IMR-90 (cell line): Measurements from ENCODE around the gene ACAP1. TPM values are rescaled to one million over a fixed set of nuclear protein-coding genes. Genes with fewer than 3 reads are reported as not detected.

Experiments used
- ATAC-seq: fragments of 200-7000 bp; cut with Tn5 transposase; 2 replicates; pipeline ENCODE4 v1.9.1; 2020; ENCODE audit warnings: low read depth, mild to moderate bottlenecking, moderate library complexity
- BruUV-seq: library from RNA; stranded (reverse); fragments of 400-500 nt; replicated peaks from 2 replicates; lab custom pipeline; 2021; lab: Mats Ljungman, UMichigan
- CTCF ChIA-PET: fragments of 300-600 bp; formaldehyde crosslinking; extraction: SDS; loops from one replicate; lab custom pipeline; 2021; ENCODE audit warnings: antibody characterized with exemption; lab: Yijun Ruan, JAX
- POLR2A ChIA-PET: fragments of 300-600 bp; sonication (Branson Sonifier 250); formaldehyde crosslinking; loops from one replicate; lab custom pipeline; 2022; ENCODE audit warnings: antibody characterized with exemption; ENCODE audit not compliant: unreplicated experiment; lab: Charles Lee
- DNase-seq: peaks from one replicate; pipeline ENCODE4 v3.0.0; 2013
- H2AFZ ChIP-seq: replicated peaks from 2 replicates; pipeline ENCODE3; 2013; ENCODE audit warnings: low read length, mild to moderate bottlenecking; ENCODE audit not compliant: poor library complexity
- H2AK5ac ChIP-seq: 2 replicates; pipeline ENCODE4 v1.6.1; 2013; ENCODE audit warnings: low read depth, low read length, inconsistent platforms
- H2AK9ac ChIP-seq: replicated peaks from 2 replicates; pipeline ENCODE3; 2013; ENCODE audit warnings: mild to moderate bottlenecking, low read depth, low read length, moderate library complexity; ENCODE audit not compliant: poor library complexity
- H2BK120ac ChIP-seq: 2 replicates; pipeline ENCODE4 v1.6.1; 2013; ENCODE audit warnings: low read depth, low read length, inconsistent platforms
- H2BK15ac ChIP-seq: 3 replicates; pipeline ENCODE4 v1.6.1; 2013; ENCODE audit warnings: low read depth, low read length, inconsistent platforms
- H2BK20ac ChIP-seq: 2 replicates; pipeline ENCODE4 v1.6.1; 2013; ENCODE audit warnings: low read depth, mild to moderate bottlenecking, inconsistent platforms, low read length, moderate library complexity
- H2BK5ac ChIP-seq: 2 replicates; pipeline ENCODE4 v1.6.1; 2013; ENCODE audit warnings: mild to moderate bottlenecking, low read depth, low read length, inconsistent platforms; ENCODE audit not compliant: poor library complexity, severe bottlenecking
- H3K14ac ChIP-seq: replicated peaks from 2 replicates; pipeline ENCODE4 v1.6.1; 2013; ENCODE audit warnings: low read depth, low read length, inconsistent platforms
- H3K18ac ChIP-seq: 2 replicates; pipeline ENCODE4 v1.6.1; 2013; ENCODE audit warnings: low read depth, low read length, control low read depth
- H3K23ac ChIP-seq: 2 replicates; pipeline ENCODE4 v1.6.1; 2013; ENCODE audit warnings: low read depth, low read length, inconsistent platforms
- H3K27ac ChIP-seq: 2 replicates; pipeline ENCODE4 v1.5.1; 2013; ENCODE audit warnings: mild to moderate bottlenecking, control low read depth, low read length; ENCODE audit not compliant: insufficient read depth
- H3K27me3 ChIP-seq: 2 replicates; pipeline ENCODE4 v1.6.1; 2013; ENCODE audit warnings: low read length; ENCODE audit not compliant: control insufficient read depth, insufficient read depth
- H3K36me3 ChIP-seq: 2 replicates; pipeline ENCODE4 v1.6.1; 2013; ENCODE audit warnings: low read length, mixed read lengths; ENCODE audit not compliant: control insufficient read depth, insufficient read depth
- H3K4ac ChIP-seq: 2 replicates; pipeline ENCODE4 v1.6.1; 2013; ENCODE audit warnings: low read depth, low read length, inconsistent platforms
- H3K4me1 ChIP-seq: 2 replicates; pipeline ENCODE4 v1.6.1; 2013; ENCODE audit warnings: low read length, mixed read lengths; ENCODE audit not compliant: control insufficient read depth, insufficient read depth
- H3K4me2 ChIP-seq: 2 replicates; pipeline ENCODE4 v1.6.1; 2013; ENCODE audit warnings: low read depth, mild to moderate bottlenecking, control low read depth, low read length, moderate library complexity
- H3K4me3 ChIP-seq: 2 replicates; pipeline ENCODE4 v1.5.1; 2013; ENCODE audit warnings: low read depth, mild to moderate bottlenecking, control low read depth, low read length, moderate library complexity; ENCODE audit not compliant: insufficient read depth
- H3K56ac ChIP-seq: 2 replicates; pipeline ENCODE4 v1.6.1; 2013; ENCODE audit warnings: low read length, inconsistent platforms; ENCODE audit not compliant: insufficient read depth; ENCODE audit errors: extremely low read depth
- H3K79me1 ChIP-seq, 2 experiments: 2 replicates each; pipeline ENCODE4 v1.6.1; 2013; ENCODE audit warnings: low read length in 2 of 2, inconsistent platforms in 1 of 2, low read depth in 1 of 2
- H3K9ac ChIP-seq: 2 replicates; pipeline ENCODE4 v1.6.1; 2013; ENCODE audit warnings: low read depth, low read length, control low read depth
- H3K9me1 ChIP-seq: 2 replicates; pipeline ENCODE4 v1.6.1; 2013; ENCODE audit warnings: low read length, inconsistent platforms; ENCODE audit not compliant: insufficient read depth
- H3K9me3 ChIP-seq: 2 replicates; pipeline ENCODE4 v1.6.1; 2013; ENCODE audit warnings: low read length; ENCODE audit not compliant: control insufficient read depth, insufficient read depth
- H4K20me1 ChIP-seq: 2 replicates; pipeline ENCODE4 v1.6.1; 2013; ENCODE audit warnings: low read length, inconsistent platforms; ENCODE audit not compliant: insufficient read depth
- H4K5ac ChIP-seq: 2 replicates; pipeline ENCODE4 v1.6.1; 2013; ENCODE audit warnings: mild to moderate bottlenecking, low read depth, low read length, control low read depth
- H4K8ac ChIP-seq, 2 experiments: 2 replicates each; pipeline ENCODE4 v1.6.1; 2013; ENCODE audit warnings: low read depth in 2 of 2, low read length in 2 of 2, control low read depth in 1 of 2, inconsistent platforms in 1 of 2
- H4K91ac ChIP-seq: 2 replicates; pipeline ENCODE4 v1.6.1; 2013; ENCODE audit warnings: low read depth, low read length, inconsistent platforms; ENCODE audit not compliant: insufficient read depth
- BHLHE40 ChIP-seq: fragments of 150-350 bp; IDR thresholded peaks from 2 replicates; pipeline ENCODE4 v1.6.1; 2016; ENCODE audit warnings: mild to moderate bottlenecking, low read depth, low read length
- CEBPB ChIP-seq: IDR thresholded peaks from 2 replicates; pipeline ENCODE4 v1.6.1; 2012; ENCODE audit warnings: low read depth, low read length, improper control_type of control experiment
- CHD1 ChIP-seq: IDR thresholded peaks from 2 replicates; pipeline ENCODE4 v1.6.1; 2012; ENCODE audit warnings: low read depth, low read length, improper control_type of control experiment
- ELK1 ChIP-seq: fragments of 150-350 bp; IDR thresholded peaks from 2 replicates; pipeline ENCODE4 v1.6.1; 2016; ENCODE audit warnings: low read depth, mild to moderate bottlenecking, low read length, moderate library complexity, borderline replicate concordance
- FOS ChIP-seq: fragments of 150-350 bp; IDR thresholded peaks from 2 replicates; pipeline ENCODE4 v1.6.1; 2016; ENCODE audit warnings: low read depth, low read length
- MAFK ChIP-seq: IDR thresholded peaks from 2 replicates; pipeline ENCODE4 v1.6.1; 2012; ENCODE audit warnings: low read depth, low read length, improper control_type of control experiment
- MAZ ChIP-seq: IDR thresholded peaks from 2 replicates; pipeline ENCODE4 v1.6.1; 2012; ENCODE audit warnings: low read depth, mild to moderate bottlenecking, low read length, improper control_type of control experiment, moderate library complexity, borderline replicate concordance
- MXI1 ChIP-seq: IDR thresholded peaks from 2 replicates; pipeline ENCODE4 v1.6.1; 2012; ENCODE audit warnings: low read depth, mild to moderate bottlenecking, low read length, moderate library complexity, borderline replicate concordance
- NFE2L2 ChIP-seq: fragments of 150-350 bp; IDR thresholded peaks from 2 replicates; pipeline ENCODE4 v1.6.1; 2016; ENCODE audit warnings: low read depth, mild to moderate bottlenecking, low read length
- POLR2A ChIP-seq: IDR thresholded peaks from 2 replicates; pipeline ENCODE4 v1.6.1; 2012; ENCODE audit warnings: mild to moderate bottlenecking, low read depth, low read length
- RAD21 ChIP-seq: IDR thresholded peaks from 2 replicates; pipeline ENCODE4 v1.6.1; 2012; ENCODE audit warnings: low read length, improper control_type of control experiment
- RCOR1 ChIP-seq: IDR thresholded peaks from 2 replicates; pipeline ENCODE4 v1.6.1; 2012; ENCODE audit warnings: mild to moderate bottlenecking, low read length, improper control_type of control experiment; ENCODE audit not compliant: insufficient replicate concordance
- RFX5 ChIP-seq: IDR thresholded peaks from 2 replicates; pipeline ENCODE4 v1.8.0; 2012; ENCODE audit warnings: low read depth, mild to moderate bottlenecking, low read length, moderate library complexity
- SMC3 ChIP-seq: fragments of 150-350 bp; IDR thresholded peaks from 2 replicates; pipeline ENCODE4 v1.6.1; 2016; ENCODE audit warnings: low read depth, mild to moderate bottlenecking, antibody characterized with exemption, low read length, moderate library complexity
- WGBS, 2 experiments: methylation state at CpG; one replicate each; pipeline versions ENCODE4 v1.1.5 to v1.1.7; 2013; ENCODE audit warnings: missing lambda C conversion rate in 2 of 2; ENCODE audit not compliant: insufficient read length in 1 of 2; ENCODE audit errors: extremely low coverage in 2 of 2; 5-methylcytosine and 5-hydroxymethylcytosine counted together
- dilution Hi-C: fragments of 300-500 bp; cut with HindIII; formaldehyde crosslinking; loops from one replicate; pipeline ENCODE4 v1.14.3; 2018; ENCODE audit warnings: low sequenced_read_pairs; ENCODE audit not compliant: unreplicated experiment
- in situ Hi-C: fragments of 300-500 bp; cut with MboI; formaldehyde crosslinking; loops from 3 replicates; pipeline ENCODE4 v1.14.3; 2019; ENCODE audit warnings: low sequenced_read_pairs, inconsistent platforms, mixed read lengths
- intact Hi-C: fragments of 100-400 bp; cut with micrococcal nuclease; formaldehyde crosslinking; loops from 2 replicates; pipeline ENCODE4 v1.10.0; 2022
- polyA plus RNA-seq, 3 experiments: library from polyadenylated mRNA; depleted of rRNA; stranded (reverse); fragments of >200 nt; gene quantifications; 2 replicates each; pipeline ENCODE4 v1.2.3, GENCODE V29; 2012; ENCODE audit warnings: low replicate concordance in 1 of 3
- total RNA-seq: library from RNA; depleted of rRNA; stranded (reverse); fragments of >200 nt; gene quantifications from 2 replicates; pipeline ENCODE4 v1.2.3, GENCODE V29; 2012
- TF ChIP-seq, protein P1 (sequence below): conservative IDR thresholded peaks from 2 replicates; pipeline ENCODE4 v1.5.1; 2012; ENCODE audit warnings: mild to moderate bottlenecking, low read depth, low read length, improper control_type of control experiment
- TF ChIP-seq, protein P2 (sequence below): fragments of 150-350 bp; IDR thresholded peaks from 2 replicates; pipeline ENCODE4 v1.6.1; 2017; ENCODE audit warnings: mild to moderate bottlenecking, antibody characterized with exemption, low read length, low read depth

ACAP1 gene
- total and polyA plus RNA-seq, 2 of the 4 experiments (the other 2 are of a cell fraction), result under 0.01 to 2.1 TPM

- no CpG with 5 or more reads among the region's 8 CpGs for WGBS, 2 experiments
- H3K27ac ChIP-seq, result no peak overlapping the region
- no peak overlapping the region for H4K91ac ChIP-seq
- no peak overlapping the region for H3K23ac ChIP-seq
- DNase-seq (no peak), ATAC-seq (no peak)
- no peak overlapping the region for H3K56ac ChIP-seq
- no peak overlapping the region for H2BK15ac ChIP-seq
- H3K9ac ChIP-seq, result no peak overlapping the region
- no peaks in the 10 kb centered on the region for H3K9me1 ChIP-seq
- no peak overlapping the region for H3K4me2 ChIP-seq
- no TSS peak for BruUV-seq
- H3K4ac ChIP-seq, result no peak overlapping the region
- TF ChIP-seq SMC3, result no peak
- TF ChIP-seq CHD1, result no peak
- no peak for TF ChIP-seq CEBPB
- TF ChIP-seq ELK1, result no peak
- TF ChIP-seq MXI1, result no peak
- TF ChIP-seq RFX5, result no peak
- TF ChIP-seq, protein P1, sequence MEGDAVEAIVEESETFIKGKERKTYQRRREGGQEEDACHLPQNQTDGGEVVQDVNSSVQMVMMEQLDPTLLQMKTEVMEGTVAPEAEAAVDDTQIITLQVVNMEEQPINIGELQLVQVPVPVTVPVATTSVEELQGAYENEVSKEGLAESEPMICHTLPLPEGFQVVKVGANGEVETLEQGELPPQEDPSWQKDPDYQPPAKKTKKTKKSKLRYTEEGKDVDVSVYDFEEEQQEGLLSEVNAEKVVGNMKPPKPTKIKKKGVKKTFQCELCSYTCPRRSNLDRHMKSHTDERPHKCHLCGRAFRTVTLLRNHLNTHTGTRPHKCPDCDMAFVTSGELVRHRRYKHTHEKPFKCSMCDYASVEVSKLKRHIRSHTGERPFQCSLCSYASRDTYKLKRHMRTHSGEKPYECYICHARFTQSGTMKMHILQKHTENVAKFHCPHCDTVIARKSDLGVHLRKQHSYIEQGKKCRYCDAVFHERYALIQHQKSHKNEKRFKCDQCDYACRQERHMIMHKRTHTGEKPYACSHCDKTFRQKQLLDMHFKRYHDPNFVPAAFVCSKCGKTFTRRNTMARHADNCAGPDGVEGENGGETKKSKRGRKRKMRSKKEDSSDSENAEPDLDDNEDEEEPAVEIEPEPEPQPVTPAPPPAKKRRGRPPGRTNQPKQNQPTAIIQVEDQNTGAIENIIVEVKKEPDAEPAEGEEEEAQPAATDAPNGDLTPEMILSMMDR, result no peak
- no peak for TF ChIP-seq POLR2A
- no peak for TF ChIP-seq RCOR1
- no peak for TF ChIP-seq FOS
- TF ChIP-seq, protein P2, sequence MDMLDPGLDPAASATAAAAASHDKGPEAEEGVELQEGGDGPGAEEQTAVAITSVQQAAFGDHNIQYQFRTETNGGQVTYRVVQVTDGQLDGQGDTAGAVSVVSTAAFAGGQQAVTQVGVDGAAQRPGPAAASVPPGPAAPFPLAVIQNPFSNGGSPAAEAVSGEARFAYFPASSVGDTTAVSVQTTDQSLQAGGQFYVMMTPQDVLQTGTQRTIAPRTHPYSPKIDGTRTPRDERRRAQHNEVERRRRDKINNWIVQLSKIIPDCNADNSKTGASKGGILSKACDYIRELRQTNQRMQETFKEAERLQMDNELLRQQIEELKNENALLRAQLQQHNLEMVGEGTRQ, result no peak
- no peak for TF ChIP-seq BHLHE40
- no peak for TF ChIP-seq NFE2L2
- no peak for TF ChIP-seq RAD21
- no peak for TF ChIP-seq MAZ
- TF ChIP-seq MAFK, result no peak
- H3K79me1 ChIP-seq, result no peaks in the 10 kb centered on the region
- no peak overlapping the region for H2BK5ac ChIP-seq
- H3K9me3 ChIP-seq, result no peaks in the 10 kb centered on the region
- ChIA-PET POLR2A (interaction anchor here (0.6 kb wide), 1 partner anchor 19 kb away, joined by 3 read pairs; no protein-coding TSS in a partner anchor), CTCF (no interaction called here)
- no peaks in the 10 kb centered on the region for H3K4me1 ChIP-seq
- no peak overlapping the region for H3K14ac ChIP-seq
- H2BK120ac ChIP-seq, result no peak overlapping the region
- no peak overlapping the region for H2BK20ac ChIP-seq
- no peak overlapping the region for H2AK5ac ChIP-seq
- intact Hi-C loops (no loop called here), in situ Hi-C loops (no loop called here), dilution Hi-C loops (no loop called here)
- H3K27me3 ChIP-seq, result peaks cover 22% of the 10 kb centered on the region
- H3K18ac ChIP-seq, result no peak overlapping the region
- H3K4me3 ChIP-seq, result no peak overlapping the region
- no peak overlapping the region for H2AK9ac ChIP-seq
- H3K36me3 ChIP-seq, result no peaks in the 10 kb centered on the region
- H4K20me1 ChIP-seq, result no peaks in the 10 kb centered on the region
- H4K8ac ChIP-seq, result no peak overlapping the region
- no peak overlapping the region for H4K5ac ChIP-seq
- no peak overlapping the region for H2AFZ ChIP-seq
These were observed 30.8 kb downstream of the ACAP1 start for GRCh38 chr17:7367083-7367482.
